ENCODE data around the gene SLC27A3.

Gene SLC27A3

DNA sequence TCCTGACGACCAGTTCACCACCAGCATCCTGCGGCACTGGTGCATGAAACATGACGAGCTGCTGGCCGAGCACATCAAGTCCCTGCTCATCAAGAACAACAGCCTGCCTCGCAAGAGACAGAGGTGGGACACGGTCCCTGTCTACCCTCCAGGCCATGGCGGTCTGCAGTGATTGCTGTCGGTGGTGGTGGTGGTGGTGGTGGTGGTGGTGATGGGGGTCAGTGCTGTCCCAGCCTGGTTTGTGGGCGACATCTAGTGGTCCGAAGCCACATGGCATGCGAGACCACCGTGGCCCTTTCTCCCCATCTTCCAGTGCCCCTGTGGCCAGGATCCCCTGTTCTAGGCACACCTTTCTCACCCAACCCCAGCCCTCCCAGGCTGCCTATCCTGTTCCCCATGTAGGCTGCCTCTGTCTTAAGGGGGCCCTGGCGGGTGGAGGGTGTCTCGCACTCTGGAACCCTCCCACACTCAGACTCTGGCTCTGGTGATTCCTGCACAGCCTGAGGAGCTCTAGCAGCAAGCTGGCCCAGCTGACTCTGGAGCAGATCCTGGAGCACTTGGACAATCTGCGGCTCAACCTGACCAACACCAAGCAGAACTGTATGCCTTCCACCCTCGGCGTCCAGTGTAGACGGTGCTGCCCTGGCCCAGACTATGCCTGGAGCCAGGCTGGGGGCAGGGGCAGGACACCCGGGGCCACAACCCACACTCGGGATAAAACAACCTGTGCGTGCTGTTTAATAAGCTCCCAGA, 3.2 kb upstream of the SLC27A3 start:
- Histone ChIP-seq H3K27ac (ENCODE audit: poor library complexity, severe bottlenecking) (no peak overlapping the region), H3K4me1 (ENCODE audit: insufficient read depth, poor library complexity, severe bottlenecking) (peaks cover 6% of the 10 kb centered on the region), H3K36me3 (ENCODE audit: low read depth) (peaks cover 48% of the 10 kb centered on the region), H3K4me3 (ENCODE audit: severe bottlenecking) (no peak overlapping the region), H3K9me3 (ENCODE audit: severe bottlenecking) (no peaks in the 10 kb centered on the region), H3K27me3 (ENCODE audit: insufficient read depth, poor library complexity, severe bottlenecking) (no peaks in the 10 kb centered on the region)
- no peak for ATAC-seq (ENCODE audit: low read depth)
- no peak for DNase-seq (ENCODE audit: low spot score)
- TF ChIP-seq, protein P1, sequence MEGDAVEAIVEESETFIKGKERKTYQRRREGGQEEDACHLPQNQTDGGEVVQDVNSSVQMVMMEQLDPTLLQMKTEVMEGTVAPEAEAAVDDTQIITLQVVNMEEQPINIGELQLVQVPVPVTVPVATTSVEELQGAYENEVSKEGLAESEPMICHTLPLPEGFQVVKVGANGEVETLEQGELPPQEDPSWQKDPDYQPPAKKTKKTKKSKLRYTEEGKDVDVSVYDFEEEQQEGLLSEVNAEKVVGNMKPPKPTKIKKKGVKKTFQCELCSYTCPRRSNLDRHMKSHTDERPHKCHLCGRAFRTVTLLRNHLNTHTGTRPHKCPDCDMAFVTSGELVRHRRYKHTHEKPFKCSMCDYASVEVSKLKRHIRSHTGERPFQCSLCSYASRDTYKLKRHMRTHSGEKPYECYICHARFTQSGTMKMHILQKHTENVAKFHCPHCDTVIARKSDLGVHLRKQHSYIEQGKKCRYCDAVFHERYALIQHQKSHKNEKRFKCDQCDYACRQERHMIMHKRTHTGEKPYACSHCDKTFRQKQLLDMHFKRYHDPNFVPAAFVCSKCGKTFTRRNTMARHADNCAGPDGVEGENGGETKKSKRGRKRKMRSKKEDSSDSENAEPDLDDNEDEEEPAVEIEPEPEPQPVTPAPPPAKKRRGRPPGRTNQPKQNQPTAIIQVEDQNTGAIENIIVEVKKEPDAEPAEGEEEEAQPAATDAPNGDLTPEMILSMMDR (IDR thresholded peaks at IDR 0.05; ENCODE audit: poor library complexity, severe bottlenecking): peak; percentile 12

DNA sequence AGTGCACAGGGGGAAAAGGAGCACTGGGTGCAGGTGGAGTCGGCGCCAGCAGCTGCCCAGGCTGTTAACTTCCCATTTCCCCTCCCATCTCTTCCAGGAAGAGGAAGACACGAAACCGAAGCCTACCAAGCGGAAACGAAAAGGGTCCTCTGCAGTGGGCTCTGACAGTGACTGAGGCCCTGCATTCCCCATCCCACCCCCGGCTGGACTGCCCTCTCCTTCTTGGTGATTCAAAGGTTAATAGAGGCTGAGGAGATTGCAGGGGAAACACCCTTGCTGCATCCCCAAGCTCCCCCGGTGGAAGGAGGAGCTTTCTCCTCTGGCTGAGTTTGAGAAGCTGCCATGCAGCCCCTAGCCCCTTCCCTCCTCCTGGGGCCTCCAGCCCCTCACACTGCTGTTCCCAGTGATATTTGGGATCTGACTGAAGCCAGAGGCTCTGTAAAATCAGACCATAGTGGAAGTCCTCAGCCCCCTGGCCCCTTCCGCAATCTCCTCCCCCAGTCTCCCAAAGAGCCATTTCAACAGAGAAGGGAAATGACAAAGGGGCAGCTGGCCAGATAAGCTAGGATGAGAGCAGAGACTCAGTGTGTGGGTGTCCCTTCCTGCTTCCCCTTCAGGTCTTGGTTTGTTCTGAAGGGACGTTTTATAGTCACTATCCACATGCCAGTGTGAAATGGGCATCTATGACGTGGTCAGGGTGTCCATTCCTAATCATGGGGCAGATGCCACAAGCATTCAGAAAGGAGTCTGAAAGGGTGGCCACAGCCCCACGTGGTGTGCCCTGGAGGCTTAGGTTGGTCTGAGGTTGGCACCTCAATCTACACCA, 1.9 kb upstream of the SLC27A3 start:
- TF ChIP-seq, protein P1 (IDR thresholded peaks at IDR 0.05; ENCODE audit: poor library complexity, severe bottlenecking): no peak
- peaks cover 35% of the 10 kb centered on the region for H3K36me3 ChIP-seq (ENCODE audit: low read depth)
- DNase-seq (ENCODE audit: low spot score): no peak
- ATAC-seq (ENCODE audit: low read depth): no peak
- peak overlapping the region; percentile 78 for H3K27ac ChIP-seq (ENCODE audit: poor library complexity, severe bottlenecking)
- H3K9me3 ChIP-seq (ENCODE audit: severe bottlenecking): no peaks in the 10 kb centered on the region
- H3K4me3 ChIP-seq (ENCODE audit: severe bottlenecking): no peak overlapping the region
- peaks cover 6% of the 10 kb centered on the region for H3K4me1 ChIP-seq (ENCODE audit: insufficient read depth, poor library complexity, severe bottlenecking)
- H3K27me3 ChIP-seq (ENCODE audit: insufficient read depth, poor library complexity, severe bottlenecking): no peaks in the 10 kb centered on the region

DNA sequence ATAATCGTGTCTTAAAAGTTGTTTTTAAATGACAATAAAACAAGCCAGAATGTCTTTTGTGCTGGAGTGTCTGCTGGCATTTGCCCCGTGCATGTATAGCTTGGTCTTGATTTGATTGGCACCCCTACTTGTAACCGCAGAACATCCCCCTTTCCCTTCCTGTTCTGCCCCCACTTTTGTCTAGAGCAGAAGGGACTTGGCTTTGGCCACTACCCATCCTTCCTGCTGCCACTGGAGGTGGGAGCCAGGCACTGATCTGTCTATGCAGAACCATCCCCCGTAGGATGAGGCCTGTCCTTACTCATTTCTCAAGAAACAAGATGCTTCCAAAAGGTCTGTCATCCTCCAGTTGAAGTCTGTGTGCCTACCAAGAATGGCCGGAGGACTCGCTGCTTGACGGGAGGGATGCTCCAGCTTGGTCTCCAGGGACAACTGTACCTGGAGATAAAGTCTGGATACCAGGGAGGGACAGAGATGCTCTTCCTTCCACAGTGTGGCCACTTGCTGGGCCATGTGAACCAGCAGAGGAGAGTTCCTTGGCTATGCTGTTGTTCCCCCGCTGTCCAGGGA, 1.1 kb upstream of the SLC27A3 start:
- H3K36me3 ChIP-seq (ENCODE audit: low read depth): peaks cover 28% of the 10 kb centered on the region
- no peak for ATAC-seq (ENCODE audit: low read depth)
- H3K27ac ChIP-seq (ENCODE audit: poor library complexity, severe bottlenecking): peak overlapping the region; percentile 78
- H3K9me3 ChIP-seq (ENCODE audit: severe bottlenecking): no peaks in the 10 kb centered on the region
- H3K27me3 ChIP-seq (ENCODE audit: insufficient read depth, poor library complexity, severe bottlenecking): no peaks in the 10 kb centered on the region
- H3K4me3 ChIP-seq (ENCODE audit: severe bottlenecking): no peak overlapping the region
- TF ChIP-seq, protein P1 (IDR thresholded peaks at IDR 0.05; ENCODE audit: poor library complexity, severe bottlenecking): no peak
- no peak for DNase-seq (ENCODE audit: low spot score)
- H3K4me1 ChIP-seq (ENCODE audit: insufficient read depth, poor library complexity, severe bottlenecking): peaks cover 6% of the 10 kb centered on the region

DNA sequence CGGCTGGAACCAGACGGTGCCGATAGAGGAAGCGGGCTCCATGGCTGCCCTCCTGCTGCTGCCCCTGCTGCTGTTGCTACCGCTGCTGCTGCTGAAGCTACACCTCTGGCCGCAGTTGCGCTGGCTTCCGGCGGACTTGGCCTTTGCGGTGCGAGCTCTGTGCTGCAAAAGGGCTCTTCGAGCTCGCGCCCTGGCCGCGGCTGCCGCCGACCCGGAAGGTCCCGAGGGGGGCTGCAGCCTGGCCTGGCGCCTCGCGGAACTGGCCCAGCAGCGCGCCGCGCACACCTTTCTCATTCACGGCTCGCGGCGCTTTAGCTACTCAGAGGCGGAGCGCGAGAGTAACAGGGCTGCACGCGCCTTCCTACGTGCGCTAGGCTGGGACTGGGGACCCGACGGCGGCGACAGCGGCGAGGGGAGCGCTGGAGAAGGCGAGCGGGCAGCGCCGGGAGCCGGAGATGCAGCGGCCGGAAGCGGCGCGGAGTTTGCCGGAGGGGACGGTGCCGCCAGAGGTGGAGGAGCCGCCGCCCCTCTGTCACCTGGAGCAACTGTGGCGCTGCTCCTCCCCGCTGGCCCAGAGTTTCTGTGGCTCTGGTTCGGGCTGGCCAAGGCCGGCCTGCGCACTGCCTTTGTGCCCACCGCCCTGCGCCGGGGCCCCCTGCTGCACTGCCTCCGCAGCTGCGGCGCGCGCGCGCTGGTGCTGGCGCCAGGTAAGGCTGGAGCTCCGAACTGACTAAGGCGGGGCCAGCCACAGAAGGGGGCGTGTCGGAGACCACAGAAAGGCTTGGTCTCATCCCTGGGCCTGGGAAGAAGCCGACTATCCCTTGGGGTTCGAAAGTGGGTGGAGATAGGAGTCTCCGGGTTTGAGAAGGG, 486 bp downstream of the SLC27A3 start:
- Histone ChIP-seq H3K4me1 (ENCODE audit: insufficient read depth, poor library complexity, severe bottlenecking) (peaks cover 6% of the 10 kb centered on the region), H3K9me3 (ENCODE audit: severe bottlenecking) (no peaks in the 10 kb centered on the region), H3K27ac (ENCODE audit: poor library complexity, severe bottlenecking) (peak overlapping the region; percentile 78), H3K36me3 (ENCODE audit: low read depth) (peaks cover 15% of the 10 kb centered on the region), H3K4me3 (ENCODE audit: severe bottlenecking) (peak overlapping the region; percentile 52), H3K27me3 (ENCODE audit: insufficient read depth, poor library complexity, severe bottlenecking) (no peaks in the 10 kb centered on the region)
- TF ChIP-seq, protein P1 (IDR thresholded peaks at IDR 0.05; ENCODE audit: poor library complexity, severe bottlenecking): no peak
- ATAC-seq (ENCODE audit: low read depth): peak; percentile 80
- DNase-seq (ENCODE audit: low spot score): no peak

All from RWPE2 (cell line).